ENCODE results near the gene TENM4.

DNA sequence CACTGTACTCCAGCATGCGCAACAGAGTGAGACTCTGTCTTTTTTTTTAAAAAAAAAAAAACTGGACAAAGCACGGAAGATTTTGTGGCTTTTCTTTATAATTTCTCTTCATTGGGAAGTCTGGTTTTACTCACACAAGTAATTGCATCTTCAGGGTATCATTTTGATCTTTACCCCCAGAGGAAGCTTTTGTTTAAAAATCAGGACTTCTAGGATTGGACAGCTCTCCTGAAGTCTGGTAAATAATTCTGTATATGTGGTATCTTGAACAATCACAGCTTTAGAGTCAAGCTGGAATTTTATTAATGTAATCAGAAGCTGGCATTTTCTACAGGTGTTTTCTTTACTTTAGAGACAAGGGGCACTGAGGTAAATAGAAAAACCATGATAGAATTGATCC lies 658.1 kb downstream of the TENM4 start:
- TF ChIP-seq, protein P1, sequence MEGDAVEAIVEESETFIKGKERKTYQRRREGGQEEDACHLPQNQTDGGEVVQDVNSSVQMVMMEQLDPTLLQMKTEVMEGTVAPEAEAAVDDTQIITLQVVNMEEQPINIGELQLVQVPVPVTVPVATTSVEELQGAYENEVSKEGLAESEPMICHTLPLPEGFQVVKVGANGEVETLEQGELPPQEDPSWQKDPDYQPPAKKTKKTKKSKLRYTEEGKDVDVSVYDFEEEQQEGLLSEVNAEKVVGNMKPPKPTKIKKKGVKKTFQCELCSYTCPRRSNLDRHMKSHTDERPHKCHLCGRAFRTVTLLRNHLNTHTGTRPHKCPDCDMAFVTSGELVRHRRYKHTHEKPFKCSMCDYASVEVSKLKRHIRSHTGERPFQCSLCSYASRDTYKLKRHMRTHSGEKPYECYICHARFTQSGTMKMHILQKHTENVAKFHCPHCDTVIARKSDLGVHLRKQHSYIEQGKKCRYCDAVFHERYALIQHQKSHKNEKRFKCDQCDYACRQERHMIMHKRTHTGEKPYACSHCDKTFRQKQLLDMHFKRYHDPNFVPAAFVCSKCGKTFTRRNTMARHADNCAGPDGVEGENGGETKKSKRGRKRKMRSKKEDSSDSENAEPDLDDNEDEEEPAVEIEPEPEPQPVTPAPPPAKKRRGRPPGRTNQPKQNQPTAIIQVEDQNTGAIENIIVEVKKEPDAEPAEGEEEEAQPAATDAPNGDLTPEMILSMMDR (IDR thresholded peaks at IDR 0.05; ENCODE audit: borderline replicate concordance, extremely low read depth, low read length, poor library complexity, severe bottlenecking): no peak
- TF ChIP-seq EZH2 (IDR thresholded peaks at IDR 0.05; ENCODE audit: borderline replicate concordance, low read depth, low read length, severe bottlenecking): no peak

Data from DND-41 (cell line).